ENCODE results near the gene CFAP221.

Gene CFAP221

DNA sequence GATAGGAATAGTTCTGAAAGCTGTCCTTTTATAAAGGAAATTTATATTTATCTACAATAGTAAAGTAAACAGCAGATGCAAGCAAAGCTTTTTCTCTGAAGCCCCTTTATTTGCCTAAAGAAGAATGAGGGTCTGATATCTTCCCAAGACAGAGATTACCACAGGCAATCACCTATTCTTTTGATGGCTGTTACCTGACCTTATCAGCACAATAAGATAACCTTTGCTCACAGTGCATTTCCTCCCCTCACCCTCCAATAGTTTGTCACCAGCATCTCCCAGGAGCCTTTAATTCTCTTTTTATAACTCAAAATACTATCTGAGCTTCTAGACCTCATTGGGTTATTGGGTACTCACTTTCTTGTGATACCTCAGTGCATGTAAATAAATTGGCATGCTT lies 6.5 kb upstream of the CFAP221 start:
- DNase-seq: no peak

DNA sequence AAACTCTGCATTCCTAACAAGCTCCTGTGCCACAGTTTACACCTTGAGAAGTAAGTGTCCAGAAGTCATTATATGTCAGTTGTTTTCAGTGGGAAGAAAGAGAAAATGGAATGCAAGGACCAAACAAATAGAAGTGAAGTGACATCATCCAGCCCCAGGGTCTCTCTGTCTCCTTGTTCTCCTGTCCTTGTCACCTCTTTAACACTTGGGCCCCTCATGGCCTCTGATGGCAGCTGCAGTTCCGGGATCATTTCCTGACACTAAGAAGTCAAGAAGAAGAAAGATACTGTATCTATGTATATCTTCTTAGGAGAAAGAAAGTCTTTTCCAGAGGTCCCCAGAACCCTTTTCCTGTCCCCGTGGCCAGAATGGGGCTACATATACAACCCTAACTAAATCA lies 2.8 kb upstream of the CFAP221 start:
- no peak for DNase-seq

DNA sequence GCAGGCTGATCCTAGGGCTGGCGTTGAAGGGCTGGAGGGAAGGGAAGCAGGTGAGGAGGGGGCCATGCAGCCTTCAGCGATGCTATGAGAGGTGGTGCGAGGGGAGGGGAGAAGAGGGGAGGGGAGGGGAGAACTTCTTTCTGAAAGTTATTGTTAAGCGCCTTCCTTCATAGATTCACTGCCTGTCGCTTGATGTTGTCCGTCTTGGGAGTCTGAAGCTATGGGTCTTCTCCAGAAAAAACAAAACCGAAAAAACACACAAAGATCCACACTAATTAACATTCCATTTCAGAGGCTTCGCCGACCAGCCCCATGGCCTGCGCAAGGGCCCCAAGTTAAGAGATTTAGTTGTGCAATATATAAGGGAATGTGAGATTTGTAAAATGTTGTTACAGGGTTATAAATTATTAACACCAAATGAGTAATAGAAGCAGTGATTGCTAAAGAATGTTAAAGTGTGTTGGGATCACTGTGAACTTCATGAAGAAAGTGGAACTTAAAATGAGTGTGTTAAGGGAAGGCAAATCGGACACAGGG lies 758 bp downstream of the CFAP221 start:
- no peak for DNase-seq

DNA sequence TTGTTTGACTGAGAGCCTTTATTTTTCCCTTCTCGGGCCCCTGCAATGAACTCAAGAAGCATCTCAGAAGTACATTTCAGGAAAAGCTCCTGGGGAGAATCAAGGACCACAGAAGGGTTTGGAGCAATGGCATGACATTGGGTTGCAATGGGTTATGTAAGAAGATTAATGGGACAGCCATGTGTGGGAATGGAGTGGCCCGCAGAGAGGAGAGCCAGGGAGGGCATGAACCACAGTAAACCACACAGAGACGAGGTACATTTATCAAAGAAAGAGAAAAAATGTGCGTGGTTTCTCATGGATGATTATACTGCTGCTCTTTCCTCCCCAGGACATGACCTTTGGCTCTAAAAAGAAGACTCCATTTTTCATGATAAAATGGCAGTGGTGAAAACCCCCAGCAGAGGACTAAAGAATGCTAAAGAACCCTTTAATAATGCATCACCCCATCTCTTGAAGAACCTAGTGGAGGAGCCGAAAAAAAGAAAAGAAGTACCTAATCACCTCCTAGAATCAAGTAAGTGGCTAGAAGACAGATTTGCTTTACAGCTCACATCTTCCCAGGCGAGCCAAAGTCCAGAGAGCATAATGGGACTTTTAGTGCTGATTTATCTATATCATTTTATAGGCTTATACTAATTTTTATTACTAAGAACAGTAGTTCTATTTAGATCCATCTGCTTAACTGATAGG lies 1.7 kb downstream of the CFAP221 start:
- no peak for DNase-seq

DNA sequence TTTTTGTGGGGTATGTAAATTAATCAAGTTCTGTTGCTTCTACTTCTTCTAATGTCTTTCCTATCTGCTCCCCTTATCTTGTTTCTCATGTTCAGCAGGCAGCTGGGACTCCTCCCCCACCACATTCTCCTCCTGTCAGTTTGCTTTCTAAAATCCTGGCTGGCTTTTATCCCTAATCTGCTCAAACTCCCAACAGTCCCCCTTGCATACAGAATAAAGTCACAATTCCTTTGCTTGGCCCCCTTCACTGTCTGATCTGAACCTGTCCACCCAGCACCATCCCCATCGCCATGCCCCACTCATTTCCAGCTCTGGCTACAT lies 2.2 kb downstream of the CFAP221 start:
- DNase-seq: no peak

DNA sequence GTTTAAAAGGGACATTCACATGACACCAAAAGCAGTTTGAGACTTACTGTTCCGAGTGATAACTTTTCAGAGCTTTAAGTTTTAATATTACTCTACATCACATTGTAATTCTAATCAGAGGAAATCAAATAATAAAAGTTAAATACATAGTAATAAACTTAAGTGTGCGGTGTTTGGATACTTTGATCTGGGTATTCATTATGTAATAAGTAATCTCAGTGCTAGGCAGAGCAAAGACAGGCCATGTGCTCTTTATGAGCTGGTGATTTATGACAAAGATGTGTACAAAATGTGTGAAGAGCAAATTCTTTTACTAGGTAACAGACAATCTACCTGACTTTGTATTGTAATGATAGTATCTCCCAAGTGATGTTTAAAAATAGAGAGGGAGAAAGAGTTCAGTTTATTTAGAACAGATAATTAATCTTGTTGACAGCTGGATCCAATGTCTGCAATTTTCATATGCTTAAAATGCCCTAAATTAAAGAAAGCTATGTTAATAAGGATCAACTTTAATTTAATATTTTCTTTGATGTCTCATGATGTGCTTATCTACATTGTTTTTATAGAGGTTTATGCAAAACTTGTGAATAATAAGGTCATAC lies 4.4 kb downstream of the CFAP221 start:
- DNase-seq: no peak

DNA sequence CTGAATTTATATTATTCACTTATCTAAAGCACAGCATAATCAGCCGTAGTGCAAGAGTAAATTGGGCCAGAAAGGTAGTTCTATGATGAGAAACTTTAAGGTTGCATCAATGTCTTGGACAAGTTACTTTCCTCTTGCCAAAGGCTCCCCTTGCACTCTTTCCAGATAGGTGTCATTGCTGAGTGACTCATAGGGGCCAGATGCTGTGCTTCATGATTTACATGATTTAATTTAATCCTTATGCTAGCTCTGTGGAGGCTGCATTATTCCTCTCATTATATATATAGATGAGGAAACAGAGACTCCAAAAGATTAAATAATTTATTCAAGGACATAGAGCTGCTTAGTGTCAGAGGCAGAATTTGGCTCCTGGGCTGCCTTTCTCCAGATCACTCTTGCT lies 5.0 kb downstream of the CFAP221 start:
- DNase-seq: no peak

DNA sequence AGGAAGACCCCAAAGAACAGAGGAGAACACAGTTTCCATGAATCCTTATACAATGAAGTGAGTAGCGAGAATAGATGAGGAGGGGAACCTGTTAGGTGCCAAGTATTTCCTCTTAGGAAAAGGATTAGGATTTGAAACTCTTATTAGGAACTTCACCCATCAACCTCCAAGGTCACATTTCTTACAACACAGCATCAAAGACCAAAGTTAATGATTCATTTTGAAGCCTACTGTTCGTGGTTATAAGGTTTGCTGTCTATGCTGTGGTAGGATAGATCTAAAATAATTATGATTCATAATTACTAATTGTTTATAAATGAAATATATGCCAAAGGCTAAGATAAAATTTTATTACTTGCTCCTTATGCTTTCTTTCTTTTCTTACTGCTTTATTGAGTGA lies 6.1 kb downstream of the CFAP221 start:
- no peak for DNase-seq

DNA sequence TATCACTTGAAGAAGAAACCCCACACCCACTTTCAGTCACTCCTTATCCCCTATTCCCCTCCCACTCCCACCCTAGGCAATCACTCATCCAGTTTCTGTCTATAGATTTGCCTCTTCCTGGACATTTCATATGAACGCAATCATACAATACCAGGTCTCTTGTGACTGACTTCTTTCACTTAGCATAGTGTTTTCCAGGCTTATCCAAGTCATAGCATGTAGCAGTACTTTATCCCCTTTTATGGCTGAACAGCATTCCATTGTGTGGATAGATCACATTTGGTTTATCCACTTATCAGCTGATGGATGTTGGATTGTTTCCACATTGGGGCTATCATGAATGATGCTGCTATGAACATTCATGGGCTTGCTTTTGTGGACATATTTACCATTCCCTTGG lies 6.6 kb downstream of the CFAP221 start:
- DNase-seq: no peak

DNA sequence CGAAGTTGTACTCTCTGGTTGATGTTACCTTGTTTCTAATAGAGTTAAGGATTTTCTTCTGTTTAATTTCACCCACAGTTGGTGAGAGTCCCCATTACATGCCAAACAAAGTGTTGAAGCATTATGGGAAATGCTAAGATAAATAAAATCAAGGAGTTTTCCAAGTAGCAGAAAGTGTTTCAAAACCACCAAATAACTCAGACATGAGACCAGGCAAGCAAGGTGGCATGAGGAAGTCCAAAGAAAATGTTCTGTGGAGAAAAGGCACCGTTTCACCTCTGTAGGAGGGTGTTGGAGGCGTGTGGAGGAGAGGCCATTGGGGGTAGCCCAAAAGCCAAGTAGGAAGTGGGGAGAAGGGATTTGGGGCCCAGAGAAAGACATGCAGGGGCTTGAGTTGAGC lies 8.7 kb downstream of the CFAP221 start:
- no peak for DNase-seq

DNA sequence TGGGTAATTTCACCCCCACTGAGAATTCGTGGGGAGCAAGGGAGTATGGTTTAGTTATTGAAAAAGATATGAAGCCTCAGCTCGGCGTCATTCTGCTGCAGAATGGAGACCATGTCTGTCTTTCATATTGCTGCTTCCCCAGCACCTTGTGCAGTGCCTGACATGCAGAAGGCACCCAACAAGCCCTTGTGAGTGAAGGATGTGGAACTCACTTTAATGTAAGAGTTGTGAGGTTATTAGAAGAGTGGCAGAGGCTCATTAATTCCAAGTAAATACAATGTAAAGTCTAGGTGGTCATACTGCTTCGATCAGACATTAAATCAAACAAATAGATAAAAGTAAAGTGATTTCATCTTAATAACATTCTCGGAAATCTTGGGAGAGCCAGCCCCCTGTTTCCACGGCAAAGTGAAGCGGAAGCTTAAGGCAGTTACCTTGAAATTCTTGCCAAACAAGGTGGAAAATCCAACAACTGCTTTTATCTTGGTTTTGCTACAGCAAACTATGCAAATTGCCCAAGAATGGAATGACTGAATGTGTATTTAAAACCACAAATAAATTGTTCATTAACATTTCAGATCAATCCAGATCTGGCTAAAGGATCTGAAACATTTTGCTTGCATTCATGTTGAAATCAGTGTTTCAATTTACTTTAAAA lies 9.6 kb downstream of the CFAP221 start:
- DNase-seq: no peak

DNA sequence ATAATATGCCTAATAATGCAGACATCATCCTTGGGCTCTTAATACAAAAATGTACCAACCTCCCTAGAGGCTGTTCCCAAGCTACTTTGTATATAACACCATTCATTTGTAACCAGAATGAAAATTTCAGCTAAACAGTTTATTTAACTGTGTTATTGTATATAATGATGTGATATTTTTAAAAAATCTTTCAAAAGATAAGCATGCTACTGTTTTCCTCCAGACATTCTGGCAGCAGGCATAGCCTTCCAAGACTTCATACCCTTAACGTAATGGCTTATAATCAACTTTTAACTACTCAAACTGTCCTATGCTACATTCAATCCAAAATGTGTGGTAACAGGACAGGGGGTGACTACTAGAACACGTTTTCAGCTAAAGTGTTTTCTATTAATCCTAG lies 21.2 kb downstream of the CFAP221 start:
- no peak for DNase-seq

DNA sequence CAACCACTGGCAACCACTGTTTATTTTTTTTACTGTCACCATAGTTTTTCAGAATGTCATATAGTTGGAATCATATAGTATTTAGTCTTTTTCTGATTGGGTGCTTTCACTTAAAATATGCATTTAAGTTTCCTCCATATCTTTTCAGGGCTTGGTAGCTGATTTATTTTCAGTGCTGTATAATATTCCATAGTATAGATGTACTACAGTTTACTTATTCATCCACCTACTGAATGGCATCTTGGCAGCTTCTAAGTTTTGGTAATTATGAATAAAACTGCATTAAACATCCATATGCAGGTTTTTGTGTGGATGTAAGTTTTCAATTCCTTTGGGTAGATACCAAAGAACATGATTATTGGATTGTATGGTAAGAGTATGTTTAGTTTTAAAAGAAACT lies 23.0 kb downstream of the CFAP221 start:
- DNase-seq: no peak

DNA sequence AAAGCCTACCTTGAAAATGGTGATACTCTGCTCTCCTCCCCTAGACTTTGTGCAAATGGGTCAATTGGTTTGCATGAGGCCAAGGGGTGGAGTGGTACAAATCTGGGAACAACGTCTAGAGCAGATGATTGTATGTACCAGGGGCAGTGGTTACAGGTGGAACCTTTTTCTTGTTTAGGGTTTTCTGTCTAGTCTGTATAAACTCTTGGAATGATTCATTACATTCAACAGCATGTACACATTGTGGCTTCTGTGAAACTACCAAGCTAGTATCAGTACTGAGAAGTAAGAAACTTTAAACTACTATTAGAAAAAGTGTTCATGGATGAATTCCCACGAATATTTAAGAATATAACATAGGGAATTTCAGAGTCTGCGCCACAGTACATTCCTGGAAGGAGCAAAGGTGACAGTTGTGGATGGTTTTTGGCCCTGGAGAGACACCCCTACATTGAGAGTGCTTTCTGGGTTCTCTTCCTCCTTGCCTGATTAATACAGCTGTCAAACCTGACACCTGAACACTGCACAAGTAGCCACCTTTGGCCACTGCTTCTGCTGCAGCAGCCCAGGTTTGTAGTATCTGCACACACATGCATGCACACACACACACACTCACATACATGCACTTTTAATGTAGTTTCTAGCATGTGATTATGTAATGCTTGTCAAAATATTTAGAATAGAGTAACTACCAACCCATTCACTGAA lies 30.0 kb downstream of the CFAP221 start:
- no peak for DNase-seq

DNA sequence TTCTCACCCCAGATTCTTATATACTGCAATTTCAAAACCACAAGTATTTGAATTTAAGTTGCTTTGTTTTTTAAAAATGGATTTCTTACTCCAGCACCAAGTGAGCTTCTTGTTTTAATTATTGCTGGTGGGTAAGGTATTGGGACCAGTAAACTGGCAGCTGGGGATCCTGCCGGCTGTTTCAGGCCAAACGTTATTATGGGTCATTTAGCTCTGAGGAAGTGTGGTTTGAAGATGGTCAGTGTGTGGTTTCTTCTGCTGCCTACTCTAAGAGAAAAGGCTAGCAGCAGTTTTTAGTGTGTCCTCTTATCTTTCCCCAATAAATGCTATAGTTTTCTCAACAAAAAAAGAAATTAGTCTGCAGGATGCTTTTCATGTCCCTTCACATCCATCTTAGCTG lies 30.6 kb downstream of the CFAP221 start:
- DNase-seq: no peak

DNA sequence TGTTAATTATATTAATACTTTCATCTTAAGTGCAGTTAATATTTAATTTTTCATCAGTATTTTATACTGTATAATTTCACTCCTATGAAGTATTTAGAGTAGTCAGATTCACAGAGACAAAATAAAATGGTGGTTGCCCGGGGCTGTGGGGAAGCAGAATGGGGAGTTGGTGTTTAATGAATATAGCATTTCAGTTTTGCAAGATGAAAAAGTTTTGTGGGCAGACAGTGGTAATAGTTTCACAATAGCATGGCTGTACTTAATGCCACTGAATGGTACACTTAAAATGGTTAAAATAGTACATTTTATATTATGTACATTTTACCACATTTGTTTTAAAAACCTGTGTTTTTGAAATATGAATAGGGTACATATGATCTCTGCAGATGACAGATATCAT lies 31.2 kb downstream of the CFAP221 start:
- no peak for DNase-seq

DNA sequence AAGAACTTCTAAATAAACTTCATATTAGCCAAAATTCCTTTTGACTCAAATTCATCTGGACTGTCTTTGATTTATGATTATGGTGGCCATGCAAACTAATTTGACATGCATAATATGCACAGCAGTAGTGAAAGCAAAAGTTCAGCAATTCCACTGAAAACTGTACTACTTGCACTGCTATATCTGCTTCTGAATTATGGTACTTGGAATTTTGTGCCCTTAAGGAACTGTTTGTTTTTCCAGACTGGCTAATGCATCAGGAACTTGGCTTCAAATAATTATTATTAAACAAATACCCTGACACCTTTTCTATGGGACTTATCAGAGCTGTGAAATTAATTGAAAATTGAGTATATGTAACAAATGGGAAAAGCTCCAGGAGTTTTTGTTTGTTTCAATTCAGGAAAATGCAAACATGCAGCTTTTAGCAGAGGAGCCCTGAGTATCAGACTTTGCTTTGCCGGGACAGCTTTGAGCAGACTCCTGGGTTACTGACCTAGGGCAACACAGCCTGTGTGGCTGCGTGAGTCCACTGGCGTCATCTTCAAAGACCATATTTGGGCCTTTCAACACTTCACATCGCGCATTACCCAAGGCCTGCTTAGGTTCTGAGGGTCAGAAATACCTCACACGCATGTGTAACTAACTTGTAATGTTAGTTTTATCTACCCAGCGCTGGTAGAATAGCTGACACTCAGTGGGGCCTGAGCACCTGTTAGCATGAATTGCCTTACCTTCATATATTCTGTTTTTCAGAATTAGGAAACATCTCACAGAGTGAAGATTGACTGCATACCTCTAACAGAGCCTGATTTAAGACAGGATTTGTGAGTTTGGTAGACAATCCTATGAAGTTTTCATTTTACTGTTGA lies 35.4 kb downstream of the CFAP221 start:
- no peak for DNase-seq

DNA sequence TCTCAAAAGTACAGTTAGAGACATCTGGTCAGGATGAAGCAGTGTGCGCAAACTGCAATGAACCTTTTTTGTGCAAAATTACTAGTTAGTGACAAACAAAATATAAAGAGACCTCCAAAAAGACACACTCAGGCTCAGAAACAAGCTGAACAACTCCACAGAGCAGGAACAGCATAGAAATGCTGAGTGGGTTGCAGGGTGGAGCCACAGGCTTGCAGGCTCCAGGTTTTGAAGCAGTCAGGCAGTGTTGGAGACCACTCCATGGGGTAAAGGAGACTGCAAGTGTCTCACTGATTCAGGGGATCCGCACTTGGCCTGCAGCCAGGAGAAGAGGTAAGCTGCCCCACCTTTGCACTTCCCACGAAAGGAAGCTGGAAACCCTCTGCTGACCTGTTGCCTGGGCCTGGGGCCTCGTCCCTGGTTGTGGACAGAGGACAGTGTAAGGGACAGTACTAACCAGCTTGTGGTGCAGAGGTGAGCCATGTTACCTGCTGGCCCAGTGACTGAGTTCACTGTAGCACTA lies 36.4 kb downstream of the CFAP221 start:
- DNase-seq: no peak

DNA sequence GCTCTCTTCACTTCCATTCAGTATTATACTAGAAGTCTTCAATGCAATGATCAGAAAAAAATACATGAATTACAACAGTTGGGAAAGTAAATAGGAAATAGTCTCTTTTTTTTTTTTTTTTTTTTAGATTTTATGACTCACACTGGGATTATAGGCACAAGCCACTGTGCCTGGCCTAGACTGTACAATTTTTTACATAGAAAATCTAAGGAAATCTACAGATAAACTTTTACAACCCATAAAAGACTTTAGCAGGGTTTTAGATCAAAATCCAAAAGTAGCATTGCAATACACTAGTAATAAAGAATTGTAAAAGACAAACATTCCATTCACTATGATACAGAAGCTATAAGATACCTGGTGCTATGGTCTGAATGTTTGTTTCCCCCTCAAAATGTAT lies 39.0 kb downstream of the CFAP221 start:
- DNase-seq: no peak

DNA sequence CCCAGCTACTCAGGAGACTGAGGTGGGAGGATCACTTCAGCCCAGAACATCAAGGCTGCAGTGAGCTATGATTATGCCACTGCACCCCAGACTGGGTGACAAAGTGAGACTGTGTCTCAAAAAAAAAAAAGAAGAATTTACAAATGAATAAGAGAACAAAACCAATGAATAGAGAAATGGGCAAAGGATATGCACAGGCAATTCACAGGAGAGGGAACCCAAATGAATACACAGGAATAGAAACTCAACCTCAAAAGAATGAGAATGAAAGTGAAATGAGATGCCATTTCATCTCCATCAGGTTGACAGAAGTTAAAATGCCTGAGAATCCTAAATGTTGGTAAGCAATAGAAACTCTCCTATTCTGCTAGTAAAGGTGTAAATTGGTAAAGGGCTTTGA lies 40.2 kb downstream of the CFAP221 start:
- no peak for DNase-seq

DNA sequence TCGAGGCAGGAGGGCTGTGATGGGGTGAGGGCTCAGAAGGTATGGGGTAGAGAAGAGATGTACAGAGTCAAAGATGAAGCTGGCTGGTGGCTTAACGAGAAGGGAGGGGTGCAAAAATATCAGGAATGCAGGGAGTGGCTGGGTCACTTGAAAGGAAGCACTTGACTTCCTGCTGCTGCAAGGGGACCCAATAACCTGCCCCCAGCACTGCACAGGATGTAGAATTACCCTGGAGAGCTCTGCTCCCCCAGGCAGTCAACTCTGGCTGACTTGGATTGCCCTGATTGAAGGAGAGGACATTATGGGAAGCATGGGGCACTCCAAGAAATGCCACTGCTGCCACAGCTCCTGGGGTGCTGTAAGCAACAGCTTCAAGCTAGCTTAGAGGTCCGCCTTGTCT lies 41.8 kb downstream of the CFAP221 start:
- DNase-seq: no peak

DNA sequence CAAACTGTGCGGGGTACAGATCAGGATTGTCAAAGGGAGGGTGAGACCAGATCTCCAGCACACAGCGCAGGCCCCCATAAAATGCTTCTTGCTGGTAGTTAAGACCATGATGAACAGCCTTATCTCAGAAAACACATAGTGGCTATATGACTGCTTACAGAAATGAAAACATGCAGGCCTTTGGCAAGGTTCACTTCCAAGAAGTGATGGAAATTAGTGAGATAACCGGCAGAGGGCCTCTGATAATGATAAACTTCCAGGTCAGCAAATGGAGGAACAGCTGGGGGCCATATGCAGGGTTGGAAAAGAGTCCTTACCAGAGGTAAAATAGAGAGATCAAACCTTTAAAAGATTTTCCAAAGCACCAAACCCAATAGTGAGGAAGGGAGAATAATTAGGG lies 46.6 kb downstream of the CFAP221 start:
- no peak for DNase-seq

DNA sequence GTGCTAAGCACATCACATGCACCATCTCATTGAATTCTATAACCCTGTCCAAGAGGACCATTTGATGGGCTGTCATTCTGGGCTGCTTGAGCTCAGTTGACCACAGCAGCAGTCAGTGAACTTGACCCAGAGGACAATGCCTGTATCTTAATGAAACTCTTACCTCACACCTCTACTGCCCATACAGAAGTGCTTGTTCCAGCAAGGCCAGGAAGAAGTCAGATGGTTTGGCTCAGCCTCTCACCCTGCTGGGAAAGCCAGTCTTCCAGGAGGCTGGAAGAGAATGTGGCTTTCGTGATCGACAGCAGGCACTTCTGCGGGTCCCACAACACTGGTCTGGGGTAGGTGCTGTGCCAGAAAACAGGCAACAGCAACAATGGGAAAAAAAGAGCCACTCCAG lies 47.3 kb downstream of the CFAP221 start:
- DNase-seq: no peak
